AG04449 (cell line): ENCODE measurements around the gene RGS6.

Experiments
- CTCF ChIA-PET: fragments of 350-600 bp; formaldehyde crosslinking; extraction: SDS; loops from one replicate; lab custom pipeline; 2021; ENCODE audit warnings: antibody characterized with exemption; lab: Yijun Ruan, JAX
- POLR2A ChIA-PET: fragments of 400-600, 350-600 bp; formaldehyde crosslinking; extraction: SDS; loops from one replicate; lab custom pipeline; 2020; ENCODE audit warnings: antibody characterized with exemption, inconsistent platforms; lab: Yijun Ruan, JAX
- DNase-seq: peaks from one replicate; pipeline ENCODE4 v3.0.0-alpha.2; 2010; ENCODE audit warnings: low read depth, low spot score
- H3K4me3 ChIP-seq: 2 replicates; pipeline ENCODE4 v1.5.1; 2011; ENCODE audit warnings: low read depth, mild to moderate bottlenecking, control low read depth, low read length
- CTCF ChIP-seq: IDR thresholded peaks from one replicate; pipeline ENCODE4 v1.5.1; 2011; ENCODE audit warnings: mild to moderate bottlenecking, moderate library complexity, low read length, control low read depth, inconsistent platforms; ENCODE audit not compliant: insufficient read depth; ENCODE audit errors: missing control alignments

The RGS6 gene

GRCh38 chr14:72172597-72172996, 240.4 kb downstream of the RGS6 start:
- no peak overlapping the region for H3K4me3 ChIP-seq
- no peak for TF ChIP-seq CTCF
- CTCF ChIA-PET = no interaction called here
- no peak for DNase-seq
- POLR2A ChIA-PET = no interaction called here

GRCh38 chr14:72173038-72173720, 240.9 kb downstream of the RGS6 start:
- H3K4me3 ChIP-seq = no peak overlapping the region
- no peak for DNase-seq
- ChIA-PET POLR2A (no interaction called here), CTCF (no interaction called here)
- TF ChIP-seq CTCF = no peak

- ChIA-PET POLR2A (no interaction called here), CTCF (no interaction called here)
- TF ChIP-seq CTCF = no peak
- no peak for DNase-seq
- H3K4me3 ChIP-seq = no peak overlapping the region
These were observed 245.0 kb downstream of the RGS6 start for GRCh38 chr14:72177251-72177650.

GRCh38 chr14:72178517-72178916, 246.3 kb downstream of the RGS6 start:
- DNase-seq = no peak
- TF ChIP-seq CTCF = no peak
- ChIA-PET POLR2A (no interaction called here), CTCF (no interaction called here)
- no peak overlapping the region for H3K4me3 ChIP-seq

- no peak for DNase-seq
- TF ChIP-seq CTCF = no peak
- no peak overlapping the region for H3K4me3 ChIP-seq
- CTCF ChIA-PET = no interaction called here
- POLR2A ChIA-PET = no interaction called here
These were observed 250.6 kb downstream of the RGS6 start for GRCh38 chr14:72182708-72183432.

GRCh38 chr14:72183631-72184030, 251.4 kb downstream of the RGS6 start:
- CTCF ChIA-PET = no interaction called here
- POLR2A ChIA-PET = no interaction called here

More at GRCh38 chr14:72183631-72184030, 251.4 kb downstream of the RGS6 start:
- no peak overlapping the region for H3K4me3 ChIP-seq
- DNase-seq = no peak
- no peak for TF ChIP-seq CTCF
